ENCODE data around the gene HMCN1.

- TF ChIP-seq CTCF (IDR thresholded peaks at IDR 0.05) (no peak), ZFX (IDR thresholded peaks at IDR 0.05; ENCODE audit: borderline replicate concordance) (no peak)
These were observed 481.4 kb downstream of the HMCN1 start for GRCh38 chr1:186215636-186216035.

Data from 22Rv1 (cell line).